ENCODE data around the gene UBC.

The UBC gene

DNA sequence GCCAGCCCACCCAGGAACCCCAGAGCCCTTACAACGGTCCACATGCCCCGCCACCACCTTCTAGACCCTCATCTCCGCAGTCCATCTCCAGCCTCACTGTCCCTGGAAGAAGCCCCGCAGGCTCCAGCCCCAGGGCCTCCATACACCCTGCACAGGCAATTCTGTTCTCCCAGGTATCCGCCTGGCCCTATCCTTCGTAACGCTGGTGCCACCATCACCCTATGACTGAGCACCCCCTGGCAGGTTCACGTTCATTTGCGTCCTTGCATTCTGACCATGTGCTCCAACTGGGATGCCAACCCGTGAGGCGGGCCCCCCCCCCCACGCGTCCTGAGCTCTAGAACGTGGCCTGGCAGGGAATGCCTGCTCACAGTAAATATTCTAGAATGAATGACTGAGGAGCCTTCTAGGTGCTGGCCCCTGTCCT, 50.1 kb downstream of the UBC start:
- no peak for DNase-seq (ENCODE audit: low read depth)

DNA sequence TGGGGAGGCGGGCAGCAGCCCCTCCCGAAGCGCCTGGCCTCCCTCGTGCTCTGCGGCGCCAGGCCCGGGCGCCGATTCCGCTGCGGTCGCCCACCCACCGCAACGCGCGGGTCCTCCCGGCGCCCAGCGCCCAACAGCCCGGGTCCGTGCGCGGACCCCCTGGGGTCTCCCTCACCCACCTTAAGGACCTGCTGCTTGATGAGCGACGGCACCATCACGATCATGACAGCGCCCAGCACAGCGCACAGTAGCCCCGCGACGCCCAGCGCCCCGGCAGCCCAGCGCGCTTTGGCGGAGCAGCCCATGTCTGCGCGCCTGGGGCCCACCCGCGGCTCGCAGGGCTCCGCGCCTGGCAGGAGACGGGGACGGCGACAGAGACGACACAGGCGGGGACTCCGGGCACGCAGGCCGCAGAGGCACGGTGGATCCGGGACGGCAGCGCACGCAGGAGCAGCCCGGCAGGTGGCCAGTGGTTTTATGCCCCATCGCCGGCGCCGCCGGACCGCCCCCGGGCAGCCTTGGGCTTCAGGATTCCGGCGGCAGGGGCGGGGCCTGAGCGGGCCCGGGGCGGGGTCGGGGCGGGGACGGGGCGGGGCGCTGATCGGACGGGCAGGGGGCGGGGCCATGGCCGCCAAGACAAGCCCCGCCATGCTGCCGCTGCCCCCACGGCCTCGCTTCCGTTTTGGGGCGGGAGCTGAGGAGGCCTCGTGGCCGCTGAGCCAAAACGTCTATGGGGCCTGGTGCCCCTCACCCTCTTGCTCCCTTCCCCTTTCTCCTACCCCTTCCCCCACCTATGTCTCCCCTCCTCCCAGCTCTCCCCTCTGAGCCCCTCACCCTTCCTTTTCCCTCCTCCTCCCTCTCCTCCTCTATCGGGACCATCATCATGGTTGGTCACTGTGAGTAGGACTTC, 50.8 kb downstream of the UBC start, which contains the start of gene SCARB1:
SCARB1 (minus strand) TSS at position 449 of the 910 bp plus-strand sequence; CDS start at position 305, 144 bp downstream.
- DNase-seq (ENCODE audit: low read depth): peak; percentile 36

- DNase-seq (ENCODE audit: low read depth): no peak
These were observed 51.6 kb downstream of the UBC start for GRCh38 chr12:124862768-124863415.

DNA sequence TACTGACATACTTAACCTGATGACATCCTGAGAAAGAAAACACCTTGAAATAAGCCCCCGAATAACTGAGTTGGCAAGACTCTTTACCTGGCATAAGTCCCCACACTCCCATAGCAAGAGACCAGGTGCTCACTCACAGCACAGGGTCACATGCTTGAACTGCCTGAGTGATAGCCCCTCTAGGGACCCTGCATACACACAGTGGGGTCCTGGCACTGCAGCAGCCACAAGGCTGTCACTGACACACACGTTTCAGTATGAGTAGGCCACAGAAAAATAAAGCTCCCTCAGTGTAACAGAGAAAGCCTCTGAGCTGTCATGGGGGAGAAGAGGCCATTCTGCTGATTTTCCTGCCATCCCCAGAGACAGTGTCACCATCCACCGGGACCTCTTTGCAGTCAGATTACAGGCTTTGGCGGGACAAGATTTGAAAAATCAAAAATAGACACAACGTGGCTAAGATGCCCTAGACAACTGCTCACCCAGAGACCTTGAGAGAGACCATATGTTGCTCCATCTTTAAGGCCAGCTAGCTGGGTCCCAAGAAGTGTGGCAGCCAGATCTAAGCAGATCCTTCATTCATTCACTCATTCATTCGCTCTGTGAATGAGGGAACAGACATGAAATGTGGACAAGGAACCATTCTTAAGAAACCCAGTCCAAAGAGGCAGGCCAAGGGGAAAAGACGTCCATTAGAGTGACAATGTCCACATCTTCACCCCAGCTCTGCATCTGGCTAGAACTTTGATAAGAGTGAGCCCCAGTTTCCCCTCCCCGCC, 52.4 kb downstream of the UBC start:
- no peak for DNase-seq (ENCODE audit: low read depth)
